BE2C (cell line): Measurements from ENCODE around the gene FETUB.

ENCODE experiments used
- DNase-seq: peaks from one replicate; pipeline ENCODE4 v3.0.0-alpha.2; 2020
- H3K27me3 ChIP-seq: fragments of 250-450 bp; sonication (Bioruptor Pico); 2 replicates; pipeline ENCODE4 v1.5.1; 2020; ENCODE audit warnings: mild to moderate bottlenecking
- H3K36me3 ChIP-seq: fragments of 250-450 bp; sonication (Bioruptor Pico); 2 replicates; pipeline ENCODE4 v1.5.1; 2020; ENCODE audit warnings: mild to moderate bottlenecking
- H3K4me1 ChIP-seq: fragments of 250-450 bp; sonication (Bioruptor Pico); 2 replicates; pipeline ENCODE4 v1.5.1; 2020
- H3K4me3 ChIP-seq: 2 replicates; pipeline ENCODE4 v1.5.1; 2011; ENCODE audit warnings: low read depth, low read length
- H3K9me3 ChIP-seq: fragments of 250-450 bp; sonication (Bioruptor Pico); 2 replicates; pipeline ENCODE4 v1.5.1; 2020
- CTCF ChIP-seq: IDR thresholded peaks from 2 replicates; pipeline ENCODE4 v1.5.1; 2012; ENCODE audit warnings: mild to moderate bottlenecking, low read depth, low read length

FETUB gene

GRCh38 chr3:186596568-186597287 lies 43.5 kb upstream of the FETUB start:
- Histone ChIP-seq H3K4me1 (no peaks in the 10 kb centered on the region), H3K4me3 (no peak overlapping the region), H3K36me3 (no peaks in the 10 kb centered on the region), H3K27me3 (no peaks in the 10 kb centered on the region), H3K9me3 (no peaks in the 10 kb centered on the region)
- DNase-seq: no peak
- no peak for TF ChIP-seq CTCF

- no peaks in the 10 kb centered on the region for H3K27me3 ChIP-seq
- no peak for DNase-seq
Measured at GRCh38 chr3:186598108-186598784, 42.0 kb upstream of the FETUB start.

GRCh38 chr3:186598794-186599141 lies 41.4 kb upstream of the FETUB start:
- Histone ChIP-seq H3K27me3 (no peaks in the 10 kb centered on the region), H3K9me3 (no peaks in the 10 kb centered on the region), H3K4me1 (no peaks in the 10 kb centered on the region), H3K36me3 (no peaks in the 10 kb centered on the region), H3K4me3 (no peak overlapping the region)
- TF ChIP-seq CTCF: no peak
- no peak for DNase-seq

More at GRCh38 chr3:186598108-186598784, 42.0 kb upstream of the FETUB start:
- no peaks in the 10 kb centered on the region for H3K36me3 ChIP-seq
- no peaks in the 10 kb centered on the region for H3K9me3 ChIP-seq
- no peak for TF ChIP-seq CTCF
- H3K4me3 ChIP-seq: no peak overlapping the region
- no peaks in the 10 kb centered on the region for H3K4me1 ChIP-seq

GRCh38 chr3:186599142-186599784 lies 40.9 kb upstream of the FETUB start:
- H3K36me3 ChIP-seq: no peaks in the 10 kb centered on the region
- no peak for TF ChIP-seq CTCF
- no peak overlapping the region for H3K4me3 ChIP-seq
- no peaks in the 10 kb centered on the region for H3K27me3 ChIP-seq
- DNase-seq: no peak
- H3K4me1 ChIP-seq: no peaks in the 10 kb centered on the region
- no peaks in the 10 kb centered on the region for H3K9me3 ChIP-seq

GRCh38 chr3:186599785-186600166 lies 40.4 kb upstream of the FETUB start:
- Histone ChIP-seq H3K27me3 (no peaks in the 10 kb centered on the region), H3K4me3 (no peak overlapping the region), H3K9me3 (no peaks in the 10 kb centered on the region), H3K4me1 (no peaks in the 10 kb centered on the region), H3K36me3 (no peaks in the 10 kb centered on the region)
- no peak for TF ChIP-seq CTCF
- DNase-seq: no peak

GRCh38 chr3:186600896-186601295 lies 39.3 kb upstream of the FETUB start:
- Histone ChIP-seq H3K4me3 (no peak overlapping the region), H3K36me3 (no peaks in the 10 kb centered on the region), H3K27me3 (no peaks in the 10 kb centered on the region), H3K4me1 (no peaks in the 10 kb centered on the region), H3K9me3 (no peaks in the 10 kb centered on the region)
- TF ChIP-seq CTCF: no peak
- DNase-seq: no peak
